Uterine smooth muscle cell (primary cell): ENCODE data around the gene PLAAT3. TPM values are rescaled to one million over a fixed set of nuclear protein-coding genes. Genes with fewer than 3 reads are reported as not detected.

Experiments
- total RNA-seq: library from RNA; depleted of rRNA; stranded (reverse); fragments of >200 nt; gene quantifications from 2 replicates; pipeline ENCODE4 v1.2.3, GENCODE V29; 2014

PLAAT3 gene
- total RNA-seq, result 4.2 and 10.4 TPM in 2 replicates

GRCh38 chr11:63614136-63614671 lies at the start of gene PLAAT3:
TSS of gene PLAAT3 (minus strand) at chr11:63614433. CDS start at chr11:63614014, 419 bp downstream.

GRCh38 chr11:63563201-63564055 lies 50.8 kb downstream of the PLAAT3 start, which contains the start of gene PLAAT2:
TSS of gene PLAAT2 (minus strand) at chr11:63563379. CDS start at chr11:63563324, 55 bp downstream.

GRCh38 chr11:63536669-63537292 lies 77.5 kb downstream of the PLAAT3 start, which contains the start of gene PLAAT4:
TSS of gene PLAAT4 (plus strand) at chr11:63536808. CDS start at chr11:63536869, 61 bp downstream.

Other genes with a start within 250 kb of the PLAAT3 start
- gene SLC22A9, start 244.6 kb downstream of the PLAAT3 start, total RNA-seq, result not detected in 2 replicates
- not detected in 2 replicates for gene PLAAT5, start 123.3 kb downstream of the PLAAT3 start, total RNA-seq
- not detected in 2 replicates for gene LGALS12, start 108.3 kb downstream of the PLAAT3 start, total RNA-seq
- 4.2 and 9.9 TPM in 2 replicates for gene PLAAT4, start 77.6 kb downstream of the PLAAT3 start, total RNA-seq
- 0.12 TPM in 1 of 2 replicates, not detected in the other for gene PLAAT2, start 51.1 kb downstream of the PLAAT3 start, total RNA-seq
- 112 and 115 TPM in 2 replicates for gene ATL3, start 56.9 kb upstream of the PLAAT3 start, total RNA-seq
- gene RTN3, start 67.1 kb upstream of the PLAAT3 start, total RNA-seq, result 51.1 and 69.6 TPM in 2 replicates
- gene ZFTA, start 154.3 kb upstream of the PLAAT3 start, total RNA-seq, result 17.5 and 18.5 TPM in 2 replicates
- 15.4 and 17.6 TPM in 2 replicates for gene SPINDOC, start 199.0 kb upstream of the PLAAT3 start, total RNA-seq
- 7.2 and 8.2 TPM in 2 replicates for gene MARK2, start 224.7 kb upstream of the PLAAT3 start, total RNA-seq